DND-41 (cell line): ENCODE data around the gene RCAN1.
"Not testable (repeated sequence)": the region's sequence is repeated elsewhere in the genome, so short reads cannot be mapped to it uniquely, and the experiment has no call there.

Experiments
- ATAC-seq: fragments of 200-7000 bp; cut with Tn5 transposase; 3 replicates; pipeline ENCODE4 v1.9.1; 2021; ENCODE audit warnings: low read depth; ENCODE audit not compliant: insufficient read depth
- DNase-seq: peaks from one replicate; pipeline ENCODE4 v3.0.0-alpha.2; 2020
- H2AFZ ChIP-seq: 2 replicates; pipeline ENCODE4 v1.6.0; 2012; ENCODE audit warnings: low read depth, low read length
- H3K27ac ChIP-seq: 2 replicates; pipeline ENCODE4 v1.5.1; 2012; ENCODE audit warnings: low read length, inconsistent platforms
- H3K27me3 ChIP-seq: fragments of 200-600 bp; sonication (generic); 2 replicates; pipeline ENCODE4 v1.6.0; 2012; ENCODE audit warnings: low read length, mild to moderate bottlenecking, inconsistent platforms; ENCODE audit not compliant: insufficient read depth, poor library complexity
- H3K36me3 ChIP-seq: 2 replicates; pipeline ENCODE4 v1.5.1; 2012; ENCODE audit warnings: low read length, inconsistent platforms; ENCODE audit not compliant: insufficient read depth
- H3K4me1 ChIP-seq: 2 replicates; pipeline ENCODE4 v1.5.1; 2012; ENCODE audit warnings: mild to moderate bottlenecking, low read length; ENCODE audit not compliant: insufficient read depth
- H3K4me2 ChIP-seq: 2 replicates; pipeline ENCODE4 v1.6.0; 2012; ENCODE audit warnings: mild to moderate bottlenecking, moderate library complexity, low read length, inconsistent platforms; ENCODE audit not compliant: insufficient read depth
- H3K4me3 ChIP-seq, 2 experiments: fragments of 200-600 bp in 1 of 2; shearing (Covaris generic) in 1 of 2; 2 replicates each; pipeline ENCODE4 v1.5.1; 2012 to 2016; ENCODE audit warnings: inconsistent platforms in 2 of 2, low read length in 2 of 2, mild to moderate bottlenecking in 2 of 2, low read depth in 1 of 2, moderate library complexity in 1 of 2
- H3K79me2 ChIP-seq: 2 replicates; pipeline ENCODE4 v1.6.0; 2012; ENCODE audit warnings: low read length, inconsistent platforms; ENCODE audit not compliant: insufficient read depth
- H3K9ac ChIP-seq: 2 replicates; pipeline ENCODE4 v1.6.0; 2012; ENCODE audit warnings: low read depth, mild to moderate bottlenecking, inconsistent platforms, low read length, moderate library complexity
- H3K9me3 ChIP-seq: 2 replicates; pipeline ENCODE4 v1.5.1; 2012; ENCODE audit warnings: low read length, moderate library complexity, mild to moderate bottlenecking, inconsistent platforms; ENCODE audit not compliant: insufficient read depth, severe bottlenecking
- H4K20me1 ChIP-seq: 2 replicates; pipeline ENCODE4 v1.6.0; 2012; ENCODE audit warnings: low read length; ENCODE audit not compliant: insufficient read depth
- CTCF ChIP-seq: IDR thresholded peaks from 2 replicates; pipeline ENCODE4 v1.5.1; 2012; ENCODE audit warnings: borderline replicate concordance, low read length, moderate library complexity, mild to moderate bottlenecking; ENCODE audit not compliant: poor library complexity, severe bottlenecking; ENCODE audit errors: extremely low read depth
- EZH2 ChIP-seq: IDR thresholded peaks from 3 replicates; pipeline ENCODE4 v1.6.1; 2012; ENCODE audit warnings: borderline replicate concordance, low read depth, mild to moderate bottlenecking, moderate library complexity, low read length, inconsistent platforms; ENCODE audit not compliant: severe bottlenecking

RCAN1 gene

GRCh38 chr21:34560021-34560420 is 54.9 kb downstream of the RCAN1 start:
- no peaks in the 10 kb centered on the region for H3K27me3 ChIP-seq
- DNase-seq (no peak), ATAC-seq (no peak)
- peaks cover 3% of the 10 kb centered on the region; the same call in 1 of the 2 replicates for H4K20me1 ChIP-seq
- H2AFZ ChIP-seq: no peak overlapping the region
- no peaks in the 10 kb centered on the region for H3K9me3 ChIP-seq
- peaks cover 8% of the 10 kb centered on the region; the same call in 1 of the 2 replicates for H3K36me3 ChIP-seq
- H3K4me3 ChIP-seq: no peak overlapping the region
- H3K4me2 ChIP-seq: no peak overlapping the region
- H3K9ac ChIP-seq: no peak overlapping the region
- no peaks in the 10 kb centered on the region for H3K4me1 ChIP-seq
- TF ChIP-seq EZH2: no peak
- TF ChIP-seq CTCF: no peak
- peaks cover 17% of the 10 kb centered on the region; the same call in 1 of the 2 replicates for H3K79me2 ChIP-seq
- H3K27ac ChIP-seq: no peak overlapping the region

DNA sequence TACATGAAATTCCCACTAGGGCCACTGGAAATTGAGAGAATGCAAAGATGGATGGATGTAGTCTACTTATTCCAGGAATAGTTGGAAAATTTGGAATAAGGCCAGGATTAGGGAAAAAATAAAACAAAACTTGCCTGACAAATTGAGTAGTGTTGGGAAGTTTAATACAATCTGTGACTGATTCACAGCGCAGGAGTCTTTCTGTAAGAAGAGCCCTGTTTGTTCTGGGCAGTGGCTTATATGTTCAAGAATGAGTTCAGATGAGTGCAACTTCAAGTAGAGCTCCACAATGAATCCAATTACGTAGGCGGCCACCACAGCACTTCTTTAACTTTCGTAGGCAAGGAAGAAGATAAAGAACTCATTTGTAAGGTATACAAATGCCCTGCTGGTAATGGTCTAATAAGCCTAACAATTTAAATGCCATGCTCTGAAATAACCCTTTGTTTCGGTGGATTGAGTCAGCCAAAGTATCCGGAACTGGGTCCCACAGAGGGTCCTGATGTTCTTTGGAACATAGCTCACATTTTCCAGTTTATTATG is 55.8 kb downstream of the RCAN1 start:
- Histone ChIP-seq H3K9me3 (no peaks in the 10 kb centered on the region), H4K20me1 (no peaks in the 10 kb centered on the region), H3K79me2 (peaks cover 15% of the 10 kb centered on the region; the same call in 1 of the 2 replicates), H3K9ac (no peak overlapping the region), H3K4me1 (no peaks in the 10 kb centered on the region), H2AFZ (no peak overlapping the region), H3K4me2 (no peak overlapping the region), H3K4me3 (no peak overlapping the region), H3K27ac (no peak overlapping the region), H3K36me3 (peaks cover 7% of the 10 kb centered on the region; the same call in 1 of the 2 replicates), H3K27me3 (no peaks in the 10 kb centered on the region)
- no peak for DNase-seq
- ATAC-seq: no peak
- TF ChIP-seq CTCF (no peak), EZH2 (no peak)

DNA sequence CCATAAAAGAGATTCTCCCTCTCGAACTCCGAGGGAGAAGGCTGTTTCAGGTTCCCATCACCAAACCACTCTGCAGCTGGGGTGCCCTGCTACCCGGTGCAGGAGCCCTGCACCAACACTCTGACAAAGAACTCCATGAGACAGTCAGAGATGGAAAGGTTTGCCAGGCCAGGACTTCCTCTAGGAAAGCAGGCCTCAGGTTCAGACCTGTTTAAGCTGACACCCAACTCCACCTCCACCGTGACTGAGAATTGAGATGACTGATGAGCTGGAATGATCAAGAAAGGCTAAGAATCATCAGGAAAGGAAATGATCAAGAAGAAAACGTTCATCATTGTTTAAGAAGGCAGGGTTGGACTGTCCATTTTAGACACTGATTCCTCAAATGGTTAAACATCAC is 56.7 kb downstream of the RCAN1 start:
- Histone ChIP-seq H3K27me3 (no peaks in the 10 kb centered on the region), H3K36me3 (peaks cover 7% of the 10 kb centered on the region; the same call in 1 of the 2 replicates), H3K27ac (no peak overlapping the region), H3K4me1 (no peaks in the 10 kb centered on the region), H2AFZ (no peak overlapping the region), H3K9me3 (no peaks in the 10 kb centered on the region), H3K4me3 (no peak overlapping the region), H3K4me2 (no peak overlapping the region), H4K20me1 (no peaks in the 10 kb centered on the region), H3K79me2 (peaks cover 10% of the 10 kb centered on the region; the same call in 1 of the 2 replicates), H3K9ac (no peak overlapping the region)
- DNase-seq (no peak), ATAC-seq (no peak)
- TF ChIP-seq CTCF (no peak), EZH2 (no peak)

DNA sequence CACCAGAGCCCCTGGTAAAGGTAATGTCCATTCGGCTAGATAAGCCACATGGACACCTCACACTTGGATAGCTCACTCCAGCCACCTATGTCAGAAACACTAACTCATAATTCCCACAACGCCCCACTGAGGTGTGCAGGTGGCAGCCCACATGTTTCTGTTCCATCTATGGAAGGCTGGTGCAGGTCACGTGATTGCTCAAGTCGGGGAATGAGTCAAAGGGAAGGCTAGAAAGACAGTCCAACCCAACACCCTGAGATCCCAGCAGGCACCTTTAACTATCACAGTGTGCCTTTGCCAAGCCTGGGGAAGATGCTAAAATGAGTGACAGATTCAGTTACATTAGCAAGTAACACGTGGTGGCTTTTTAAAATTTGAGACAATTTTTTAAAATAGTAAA is 57.7 kb downstream of the RCAN1 start:
- Histone ChIP-seq H2AFZ (no peak overlapping the region), H3K36me3 (peaks cover 4% of the 10 kb centered on the region; the same call in 1 of the 2 replicates), H3K27me3 (no peaks in the 10 kb centered on the region), H3K4me1 (no peaks in the 10 kb centered on the region), H3K27ac (no peak overlapping the region), H3K4me2 (no peak overlapping the region), H3K9ac (no peak overlapping the region), H3K79me2 (peaks cover 10% of the 10 kb centered on the region; the same call in 1 of the 2 replicates), H4K20me1 (no peaks in the 10 kb centered on the region), H3K4me3 (no peak overlapping the region), H3K9me3 (no peaks in the 10 kb centered on the region)
- DNase-seq (no peak), ATAC-seq (no peak)
- TF ChIP-seq CTCF: no peak
- no peak for TF ChIP-seq EZH2

GRCh38 chr21:34554670-34555069 is 60.2 kb downstream of the RCAN1 start:
- H3K9ac ChIP-seq, H3K36me3 ChIP-seq, H3K4me2 ChIP-seq, H3K9me3 ChIP-seq, H2AFZ ChIP-seq, H3K4me1 ChIP-seq, H3K4me3 ChIP-seq, H3K27me3 ChIP-seq, DNase-seq, ATAC-seq, H4K20me1 ChIP-seq, H3K27ac ChIP-seq: not testable (repeated sequence)
- H3K79me2 ChIP-seq: peaks cover 12% of the 10 kb centered on the region; the same call in 1 of the 2 replicates
